Tibial nerve (tissue), 4 donors: ENCODE results near the gene PLEKHG2. TPM values are rescaled to one million over a fixed set of nuclear protein-coding genes. Genes with fewer than 3 reads are reported as not detected.

Source experiments
- DNase-seq, 2 donors: peaks; one replicate each; pipeline ENCODE4 v3.0.0-alpha.2; 2019; ENCODE audit warnings: low spot score in 2 of 2
- H3K27ac ChIP-seq, 4 donors: fragments of 200-600 bp; sonication (generic) in 3 of 4; one replicate each; pipeline ENCODE4 v1.5.1; 2017 to 2019; ENCODE audit warnings: mild to moderate bottlenecking in 1 of 4
- H3K27me3 ChIP-seq, 2 donors: fragments of 200-600 bp; sonication (generic) in 1 of 2; one replicate each; pipeline versions ENCODE4 v1.5.1 to v1.6.0; 2017 to 2019
- H3K36me3 ChIP-seq, 3 donors: fragments of 200-600 bp; sonication (generic); one replicate each; pipeline ENCODE4 v1.5.1; 2018 to 2019
- H3K4me1 ChIP-seq, 4 donors: fragments of 200-600 bp; sonication (generic) in 3 of 4; one replicate each; pipeline ENCODE4 v1.5.1; 2017 to 2019
- H3K4me3 ChIP-seq, 4 donors: fragments of 200-600 bp; sonication (generic) in 3 of 4; one replicate each; pipeline ENCODE4 v1.5.1; 2017 to 2019; ENCODE audit warnings: mild to moderate bottlenecking in 1 of 4, moderate library complexity in 1 of 4
- H3K9me3 ChIP-seq, 4 donors: fragments of 200-600 bp; sonication (generic) in 3 of 4; one replicate each; pipeline ENCODE4 v1.5.1; 2017 to 2019
- CTCF ChIP-seq, 5 experiments: fragments of 200-600 bp in 3 of 5; fragments of 450-650 bp in 2 of 5; sonication (generic) in 3 of 5; IDR thresholded peaks; one replicate each; pipeline ENCODE4 v1.5.1; 2016 to 2019; ENCODE audit warnings: antibody characterized with exemption in 5 of 5, mild to moderate bottlenecking in 3 of 5, moderate library complexity in 2 of 5
- EP300 ChIP-seq, 2 donors: sonication (generic); formaldehyde crosslinking; IDR thresholded peaks; one replicate each; pipeline ENCODE4 v1.6.1; 2017; ENCODE audit warnings: antibody characterized with exemption in 2 of 2, mild to moderate bottlenecking in 1 of 2
- POLR2A ChIP-seq, 2 donors: fragments of 450-650 bp; IDR thresholded peaks; one replicate each; pipeline ENCODE4 v1.6.1; 2017; ENCODE audit warnings: antibody characterized with exemption in 2 of 2, mild to moderate bottlenecking in 2 of 2, moderate library complexity in 2 of 2
- WGBS, 2 donors: methylation state at CpG; one replicate each; pipeline ENCODE4 v1.1.5; 2018; 5-methylcytosine and 5-hydroxymethylcytosine counted together
- total RNA-seq, 4 donors: library from RNA; depleted of rRNA; stranded (reverse); fragments of >200 nt; gene quantifications; one replicate each; pipeline ENCODE4 v1.1.0, GENCODE V29; 2016

Gene PLEKHG2
- total RNA-seq, 4 donors from 2014 or later = 20.1 to 62.1 (median 35.6) TPM

DNA sequence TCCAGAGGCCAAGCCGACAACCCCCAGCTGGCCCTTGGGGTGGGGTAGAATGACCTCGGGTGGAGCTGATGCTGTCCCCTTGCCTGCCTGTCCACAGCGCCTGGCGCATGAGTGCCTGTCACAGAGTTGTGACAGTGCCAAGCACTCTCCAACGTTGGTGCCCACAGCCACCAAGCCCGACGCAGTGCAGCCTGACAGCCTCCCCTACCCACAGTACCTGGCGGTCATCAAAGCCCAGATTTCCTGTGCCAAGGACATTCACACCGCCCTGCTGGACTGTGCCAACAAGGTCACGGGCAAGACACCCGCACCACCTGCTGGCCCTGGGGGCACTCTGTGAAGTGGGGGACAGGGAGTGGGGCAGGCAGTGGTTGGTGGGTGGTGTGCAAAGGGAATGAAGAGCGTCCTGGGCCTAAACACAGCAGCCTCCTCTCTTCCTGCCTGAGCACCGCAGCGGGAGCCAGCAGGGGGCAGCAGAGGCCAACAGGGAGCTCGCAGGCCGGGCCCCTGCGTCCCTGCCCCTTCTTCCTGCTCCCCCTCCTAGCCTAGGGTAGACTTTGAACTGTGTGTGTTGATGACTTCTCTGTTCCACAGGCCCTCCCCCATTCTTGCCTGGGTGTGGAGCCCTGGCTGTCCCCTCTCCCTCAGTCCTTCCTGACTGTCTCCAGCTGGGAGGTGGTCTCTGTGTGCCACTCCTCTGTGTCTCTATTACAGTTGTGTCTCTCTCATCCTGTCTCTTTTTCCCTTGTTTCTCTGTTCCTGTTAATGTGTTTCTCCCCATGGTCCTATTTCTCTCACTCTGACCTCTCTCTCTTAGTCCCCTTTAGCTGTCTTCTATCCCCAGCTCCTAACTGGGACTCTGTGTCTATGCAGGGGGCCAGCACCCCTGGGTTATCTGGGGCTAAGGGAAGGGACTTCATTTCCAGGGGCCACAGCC is 14.8 kb upstream of the PLEKHG2 start:
- no peaks in the 10 kb centered on the region for H3K9me3 ChIP-seq
- H3K27ac ChIP-seq = peak overlapping the region; percentile 78 to 100 (median 96)
- H3K4me1 ChIP-seq = peaks cover 0 to 68% (median 34%) of the 10 kb centered on the region in 4 donors
- 7 to 23% methylated on average over 7 to 14 of the region's 17 CpGs for WGBS, 2 donors
- H3K4me3 ChIP-seq = peak overlapping the region in 1 of 4 donors; percentile 21
- peaks cover 0 to 57% (median 0%) of the 10 kb centered on the region in 3 donors for H3K36me3 ChIP-seq
- H3K27me3 ChIP-seq = no peaks in the 10 kb centered on the region
- peak; percentile 88 to 95 for DNase-seq
- TF ChIP-seq POLR2A (IDR thresholded peaks at IDR 0.05) = no peak
- peak in 1 of 2 donors; percentile 77 for TF ChIP-seq EP300 (IDR thresholded peaks at IDR 0.05)
- peak; percentile 91 to 99 (median 97) for TF ChIP-seq CTCF (IDR thresholded peaks at IDR 0.05)

DNA sequence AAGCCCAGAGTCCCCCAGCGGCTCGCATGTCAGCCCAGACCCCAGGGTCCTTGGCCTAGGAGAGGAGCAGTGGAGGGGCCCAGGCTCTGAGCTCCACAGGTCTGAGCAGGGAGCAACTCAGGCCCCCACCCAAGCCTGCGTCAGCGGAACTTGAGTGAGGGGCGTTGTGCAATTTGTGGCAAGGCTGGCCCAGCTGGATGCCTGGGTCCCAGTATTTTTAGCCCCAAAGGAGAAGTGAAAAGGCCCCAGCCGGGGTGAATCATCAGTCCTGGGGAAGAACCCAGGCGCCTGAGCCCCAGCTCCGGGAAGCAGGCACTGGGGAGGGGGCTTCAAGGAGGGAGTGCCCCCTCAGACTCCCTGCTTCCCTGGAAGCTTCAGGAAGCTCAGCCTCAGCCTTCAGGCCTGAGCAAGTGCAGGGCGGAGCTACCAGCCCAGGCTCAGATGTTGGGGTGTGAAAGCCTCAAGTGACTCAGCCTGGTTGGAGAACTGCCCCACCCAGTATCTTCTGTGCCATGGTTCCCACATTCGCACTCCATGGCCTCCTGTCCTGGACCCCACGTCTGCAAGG is 14.1 kb upstream of the PLEKHG2 start:
- peaks cover 0 to 53% (median 0%) of the 10 kb centered on the region in 3 donors for H3K36me3 ChIP-seq
- WGBS, 2 donors = 73 to 80% methylated on average over 8 to 11 of the region's 11 CpGs
- peak overlapping the region; percentile 78 to 100 (median 96) for H3K27ac ChIP-seq
- H3K4me3 ChIP-seq = peak overlapping the region in 1 of 4 donors; percentile 21
- H3K27me3 ChIP-seq = no peaks in the 10 kb centered on the region
- TF ChIP-seq POLR2A (IDR thresholded peaks at IDR 0.05) (peak in 1 of 2 donors; percentile 20), CTCF (IDR thresholded peaks at IDR 0.05) (no peak), EP300 (IDR thresholded peaks at IDR 0.05) (peak; percentile 75 to 78)
- peaks cover 0 to 70% (median 37%) of the 10 kb centered on the region in 4 donors for H3K4me1 ChIP-seq
- no peaks in the 10 kb centered on the region for H3K9me3 ChIP-seq
- DNase-seq = peak; percentile 57 to 72

DNA sequence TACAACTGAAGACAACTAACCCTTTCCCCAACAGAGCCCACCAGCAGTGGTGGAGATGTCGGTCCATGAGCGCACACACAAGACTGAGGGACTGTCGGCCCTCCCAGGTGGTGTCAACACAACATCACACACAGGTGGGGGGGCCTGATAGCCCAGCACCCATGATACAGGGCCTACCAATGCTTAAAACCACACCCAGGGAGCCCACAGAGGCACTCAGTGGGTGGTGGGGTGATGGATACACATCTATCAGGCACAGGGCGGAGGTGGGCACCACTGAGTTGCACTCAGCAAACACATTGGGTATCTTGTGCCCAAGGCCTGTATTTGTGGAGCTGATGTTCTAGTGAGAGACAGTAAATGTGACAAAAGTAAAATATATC is 12.8 kb upstream of the PLEKHG2 start:
- Histone ChIP-seq H3K27ac (peak overlapping the region in 3 of 4 donors; percentile 94 to 100 (median 99)), H3K27me3 (no peaks in the 10 kb centered on the region), H3K36me3 (peaks cover 0 to 40% (median 0%) of the 10 kb centered on the region in 3 donors), H3K4me3 (no peak overlapping the region), H3K4me1 (peaks cover 0 to 74% (median 43%) of the 10 kb centered on the region in 4 donors), H3K9me3 (no peaks in the 10 kb centered on the region)
- no peak for DNase-seq
- WGBS, 2 donors = 88 to 89% methylated on average over 4 of the region's 4 CpGs
- TF ChIP-seq CTCF (IDR thresholded peaks at IDR 0.05) (no peak), EP300 (IDR thresholded peaks at IDR 0.05) (no peak), POLR2A (IDR thresholded peaks at IDR 0.05) (no peak)

DNA sequence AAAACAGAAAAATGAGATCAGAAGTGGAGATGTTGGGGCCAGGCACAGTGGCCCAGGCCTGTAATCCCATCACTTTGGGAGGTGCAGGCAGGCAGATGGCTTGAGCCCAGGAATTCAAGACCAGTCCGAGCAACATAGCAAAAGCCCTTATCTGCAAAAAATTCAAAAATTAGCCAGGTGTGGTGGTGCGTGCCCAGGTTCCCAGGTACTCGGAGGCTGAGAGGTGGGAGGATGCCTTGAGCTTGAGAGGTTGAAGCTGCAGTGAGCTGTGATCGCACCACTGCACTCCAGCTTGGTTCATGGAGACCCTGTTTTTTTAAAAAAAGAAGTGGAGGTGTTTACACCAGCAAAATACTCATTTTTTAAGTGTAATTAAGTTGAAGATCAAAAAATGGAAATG is 12.4 kb upstream of the PLEKHG2 start:
- H3K4me1 ChIP-seq = peaks cover 0 to 74% (median 47%) of the 10 kb centered on the region in 4 donors
- H3K27ac ChIP-seq = peak overlapping the region in 3 of 4 donors; percentile 94 to 100 (median 99)
- no peak overlapping the region for H3K4me3 ChIP-seq
- peaks cover 0 to 36% (median 0%) of the 10 kb centered on the region in 3 donors for H3K36me3 ChIP-seq
- WGBS, 2 donors = 83 to 95% methylated on average over 4 of the region's 4 CpGs
- no peak for DNase-seq
- H3K9me3 ChIP-seq = no peaks in the 10 kb centered on the region
- TF ChIP-seq CTCF (IDR thresholded peaks at IDR 0.05) = no peak
- no peak for TF ChIP-seq POLR2A (IDR thresholded peaks at IDR 0.05)
- no peaks in the 10 kb centered on the region for H3K27me3 ChIP-seq
